Fibroblast of pulmonary artery (primary cell): ENCODE results near the gene RAB31.

ENCODE experiments used
- DNase-seq: peaks from one replicate; pipeline ENCODE4 v3.0.0-alpha.2; 2010; ENCODE audit warnings: low read depth
- H3K4me3 ChIP-seq: replicated peaks from 2 replicates; pipeline ENCODE4 v1.5.1; 2011; ENCODE audit warnings: low read depth, mild to moderate bottlenecking, control low read depth, low read length, moderate library complexity
- CTCF ChIP-seq: IDR thresholded peaks from 2 replicates; pipeline ENCODE4 v1.5.1; 2011; ENCODE audit warnings: mild to moderate bottlenecking, control low read depth, low read length, inconsistent platforms; ENCODE audit errors: missing control alignments

The RAB31 gene

GRCh38 chr18:9823805-9824473 lies 115.8 kb downstream of the RAB31 start:
- no peak overlapping the region for H3K4me3 ChIP-seq
- no peak for TF ChIP-seq CTCF
- peak; percentile 51 for DNase-seq

- TF ChIP-seq CTCF, result no peak
- H3K4me3 ChIP-seq, result no peak overlapping the region
- peak; percentile 85 for DNase-seq
Observed at GRCh38 chr18:9824474-9824832, 116.4 kb downstream of the RAB31 start.

GRCh38 chr18:9824952-9825371 lies 116.9 kb downstream of the RAB31 start:
- TF ChIP-seq CTCF, result no peak
- H3K4me3 ChIP-seq, result no peak overlapping the region
- DNase-seq, result no peak

GRCh38 chr18:9825571-9826073 lies 117.5 kb downstream of the RAB31 start:
- no peak for TF ChIP-seq CTCF
- H3K4me3 ChIP-seq, result no peak overlapping the region
- peak; percentile 94 for DNase-seq

GRCh38 chr18:9826685-9827084 lies 118.6 kb downstream of the RAB31 start:
- DNase-seq, result no peak
- no peak overlapping the region for H3K4me3 ChIP-seq
- TF ChIP-seq CTCF, result no peak

GRCh38 chr18:9827211-9827792 lies 119.2 kb downstream of the RAB31 start:
- no peak for TF ChIP-seq CTCF
- DNase-seq, result no peak
- H3K4me3 ChIP-seq, result no peak overlapping the region
